C4-2B (cell line): ENCODE data around the gene ZNF420.

Source experiments
- CTCF ChIP-seq: fragments of 450-650 bp; conservative IDR thresholded peaks from 2 replicates; pipeline ENCODE4 v1.5.1; 2017; ENCODE audit warnings: mild to moderate bottlenecking
- ZFX ChIP-seq: fragments of 450-650 bp; IDR thresholded peaks from 2 replicates; pipeline ENCODE4 v1.6.1; 2017

GRCh38 chr19:37079238-37079637, 1.0 kb downstream of the ZNF420 start:
- TF ChIP-seq CTCF (no peak), ZFX (no peak)
